Measurements from ENCODE around the gene SLC9A7.

Gene SLC9A7

DNA sequence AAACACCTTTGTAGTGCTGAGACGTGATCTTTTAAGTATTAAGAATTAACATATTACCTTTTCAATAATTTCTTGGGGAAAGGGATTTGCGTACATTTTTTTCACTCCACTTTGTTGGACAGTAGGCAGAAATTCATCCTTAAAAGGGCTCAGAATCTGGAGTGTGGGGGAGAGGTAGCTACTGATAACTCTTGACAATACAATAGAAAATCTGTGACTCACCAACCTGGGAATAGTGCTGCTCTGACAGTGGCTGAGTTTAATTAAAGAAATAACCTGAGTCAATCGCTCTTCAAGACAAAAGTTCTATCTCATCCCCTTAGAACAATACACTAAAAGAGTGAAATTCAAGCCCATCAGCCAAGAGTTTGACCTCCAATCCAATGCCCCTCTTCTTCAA lies 60.2 kb downstream of the SLC9A7 start:
- DNase-seq, result no peak

DNA sequence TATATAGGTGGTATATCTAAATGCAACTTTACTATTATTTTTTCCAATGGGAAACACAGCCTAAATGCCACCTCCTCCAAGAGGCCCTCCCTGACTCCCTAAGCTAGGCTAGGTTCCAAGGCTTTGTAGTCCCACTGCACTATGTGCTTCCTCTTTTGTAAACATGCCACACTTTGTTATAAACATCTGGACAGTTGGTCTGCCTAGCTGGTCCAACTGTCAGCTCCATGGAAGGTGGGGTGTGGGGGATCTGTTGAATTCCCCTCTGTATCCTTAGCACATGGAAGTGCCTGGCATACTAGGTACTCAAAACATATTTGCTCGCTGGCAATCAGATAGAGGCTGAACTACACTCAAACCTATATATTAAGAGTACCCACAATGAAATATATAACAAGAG lies 63.4 kb downstream of the SLC9A7 start:
- no peak for DNase-seq

DNA sequence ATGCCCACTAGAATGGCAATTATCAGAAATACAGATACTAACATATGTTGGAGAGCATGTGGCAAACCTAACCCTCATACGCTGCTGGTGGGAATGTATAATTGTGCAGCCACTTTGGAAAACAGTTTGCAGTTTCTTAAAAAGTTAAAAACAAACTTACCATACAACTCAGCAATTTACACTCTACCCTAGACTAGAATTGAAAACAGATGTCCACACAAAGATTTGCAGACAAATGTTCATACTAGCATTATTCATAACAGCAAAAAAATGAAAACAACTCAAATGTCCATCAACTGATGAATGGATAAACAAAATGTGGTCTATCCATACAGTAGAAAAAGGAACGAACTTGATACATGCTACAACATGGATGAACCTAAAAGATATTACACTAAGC lies 64.4 kb downstream of the SLC9A7 start:
- no peak for DNase-seq

DNA sequence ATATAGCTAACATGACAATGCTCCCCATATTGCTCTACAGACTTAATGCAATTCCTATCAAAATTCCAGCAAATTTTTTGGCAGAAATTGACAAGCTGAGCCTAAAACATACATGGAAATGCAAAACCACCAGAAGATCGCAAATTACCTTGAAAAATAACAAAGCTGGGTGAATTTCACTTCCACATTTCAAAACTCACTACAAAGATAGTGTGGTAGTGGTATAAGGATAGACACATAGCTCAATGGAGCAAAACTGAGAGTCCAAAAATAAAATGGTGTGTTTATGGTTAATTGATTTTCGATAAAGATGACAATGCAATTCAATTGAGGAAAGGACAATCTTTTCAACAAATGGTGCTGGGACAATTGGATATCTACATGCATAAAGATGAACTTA lies 65.8 kb downstream of the SLC9A7 start:
- no peak for DNase-seq

DNA sequence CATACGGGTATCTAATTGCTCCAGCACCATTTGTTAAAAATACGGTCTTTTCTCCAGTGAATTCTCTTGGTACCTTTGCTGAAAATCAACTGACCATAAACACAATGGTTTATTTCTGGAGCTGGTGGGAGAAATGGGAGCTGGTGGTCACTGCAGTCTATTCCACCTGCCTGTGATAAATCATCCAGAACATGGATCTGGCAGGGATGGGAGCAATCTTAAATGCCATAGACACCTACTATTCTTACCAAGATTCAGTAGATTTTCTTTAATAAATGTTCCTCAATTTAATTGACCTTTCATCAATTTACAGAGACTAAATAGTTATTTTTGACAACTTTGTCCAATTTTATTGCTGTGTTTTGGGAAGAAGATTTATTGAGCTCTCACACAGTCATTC lies 68.1 kb downstream of the SLC9A7 start:
- DNase-seq, result no peak

GRCh38 chrX:46687619-46688018 lies 71.3 kb downstream of the SLC9A7 start:
- no peak for DNase-seq

DNA sequence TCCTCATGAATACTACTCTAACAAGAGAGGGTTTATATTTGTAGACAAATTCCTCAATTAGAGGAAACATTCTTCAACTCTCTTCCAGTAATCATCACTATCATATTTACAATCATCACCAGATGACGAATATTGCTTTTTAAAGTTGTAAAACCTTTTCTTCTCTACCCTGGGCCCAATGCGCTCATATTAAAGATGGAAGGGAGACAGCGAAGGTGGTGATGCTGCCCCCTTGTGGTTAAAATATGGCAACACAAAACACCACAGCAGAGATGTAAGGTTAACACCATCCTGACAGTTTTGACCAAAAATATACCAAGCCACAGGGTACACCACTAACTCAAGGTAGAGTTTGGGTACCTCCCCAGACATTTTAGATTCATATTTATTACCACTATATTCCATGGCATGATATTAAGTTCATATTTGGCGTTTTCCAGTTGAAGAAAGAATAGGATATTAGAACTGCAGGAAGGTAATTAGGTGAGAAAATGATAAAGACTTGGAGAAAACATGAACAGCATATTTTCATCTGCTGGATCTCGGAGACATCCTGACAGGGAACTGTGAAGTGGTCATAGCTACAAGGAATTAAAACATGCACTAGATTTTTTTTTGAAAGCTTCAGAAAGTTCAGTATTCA lies 72.8 kb downstream of the SLC9A7 start:
- peak; percentile 8 for DNase-seq

GRCh38 chrX:46683048-46683447 lies 75.9 kb downstream of the SLC9A7 start:
- no peak for DNase-seq

DNA sequence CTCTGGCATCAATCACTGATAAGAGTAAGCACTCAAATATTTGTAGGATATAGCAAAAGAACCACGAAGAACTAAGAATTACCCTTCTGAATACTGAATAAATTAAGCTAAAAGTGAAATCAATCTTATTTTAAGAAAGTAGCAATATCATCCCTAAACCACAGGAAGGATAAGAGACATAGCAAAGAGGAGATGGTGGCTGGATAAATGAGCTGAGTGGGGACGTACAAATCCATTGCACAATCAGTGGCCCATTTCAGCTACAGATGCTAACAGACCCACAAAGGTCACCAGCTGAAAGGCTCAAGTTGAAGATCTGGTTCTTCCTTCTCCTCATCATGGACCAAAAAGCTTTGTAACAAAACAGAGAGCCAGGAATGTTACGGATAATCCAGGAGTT lies 77.1 kb downstream of the SLC9A7 start:
- no peak for DNase-seq

- DNase-seq, result no peak
These were observed 80.7 kb downstream of the SLC9A7 start for GRCh38 chrX:46678232-46678631.

DNA sequence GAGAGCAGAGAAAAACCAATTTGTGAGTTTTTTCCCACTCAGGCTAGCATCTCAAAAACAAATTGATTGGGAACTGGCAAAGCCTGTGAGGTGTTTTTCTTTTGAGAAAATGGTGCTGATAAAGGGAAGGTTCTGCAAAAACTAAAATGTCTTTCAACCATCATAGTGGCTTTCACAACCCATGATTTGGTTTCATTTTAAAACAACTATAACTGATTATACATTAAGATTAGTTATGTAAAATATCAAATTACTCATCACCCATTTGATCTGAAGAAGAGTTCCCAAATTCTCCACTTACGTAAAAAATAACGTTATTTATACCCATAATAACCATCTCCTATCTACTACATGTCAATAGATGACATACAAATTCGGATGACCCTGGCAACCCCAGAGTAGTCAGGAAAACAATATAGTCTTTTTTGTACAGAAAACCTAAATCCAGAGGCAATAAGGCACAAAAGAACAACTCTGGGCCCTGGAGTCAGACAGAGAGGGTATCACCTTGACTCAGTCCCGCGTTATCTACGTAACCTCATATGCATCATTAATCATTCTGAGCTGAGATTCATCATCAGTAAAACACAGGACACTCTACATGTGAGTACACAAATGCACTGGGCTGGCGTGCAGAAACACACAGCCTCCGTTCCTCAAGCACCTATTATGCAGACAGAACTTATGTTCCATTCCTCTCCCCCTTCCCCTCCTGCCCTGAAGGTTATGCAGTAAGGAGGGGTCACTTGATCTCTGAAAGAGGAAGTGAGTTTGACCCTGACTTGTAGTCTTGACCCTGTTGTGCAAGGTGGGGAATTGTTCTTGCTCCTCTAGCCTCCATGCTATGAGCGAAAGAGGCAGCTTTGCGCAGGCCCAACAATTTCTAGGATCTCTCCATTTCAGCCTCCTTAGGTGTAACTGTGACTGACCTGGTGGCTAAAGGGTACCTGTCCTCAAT lies 82.2 kb downstream of the SLC9A7 start:
- DNase-seq, result no peak

DNA sequence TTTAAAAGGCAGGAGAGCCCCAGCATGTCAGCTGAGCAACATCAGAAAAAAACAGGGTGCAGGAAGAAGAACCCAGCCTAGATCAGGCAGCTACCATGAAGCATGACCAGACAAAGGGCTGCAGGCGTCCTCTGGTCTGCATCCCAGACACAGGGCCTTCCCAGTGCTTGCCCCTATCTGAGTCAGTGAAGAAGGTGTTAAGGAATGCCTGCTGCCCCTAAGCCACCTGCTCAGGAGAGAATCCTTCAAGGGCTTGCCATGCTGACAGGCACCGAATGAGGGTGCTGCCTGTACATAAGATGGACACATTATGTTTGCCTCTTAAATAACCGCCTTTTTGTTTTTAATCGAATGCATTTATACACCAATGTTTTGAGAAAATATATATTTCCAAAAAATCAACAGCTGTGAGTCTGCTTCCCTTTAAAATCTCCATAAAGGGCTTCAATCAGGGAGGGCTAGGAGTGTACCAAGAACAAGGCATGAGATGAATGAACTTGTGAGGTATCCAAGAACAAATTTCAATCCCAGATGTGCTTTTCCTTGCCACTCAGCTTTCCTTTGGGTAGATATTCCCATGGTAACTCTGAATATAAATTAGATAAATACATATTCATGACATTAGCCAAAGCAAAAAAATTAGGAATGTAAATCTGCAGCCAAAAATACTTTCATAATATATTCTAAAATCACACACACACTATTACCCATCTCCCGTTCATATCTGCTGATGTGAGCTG lies 85.1 kb downstream of the SLC9A7 start:
- no peak for DNase-seq

GRCh38 chrX:46670316-46670715 lies 88.6 kb downstream of the SLC9A7 start:
- no peak for DNase-seq

GRCh38 chrX:46666831-46667230 lies 92.1 kb downstream of the SLC9A7 start:
- DNase-seq, result no peak

DNA sequence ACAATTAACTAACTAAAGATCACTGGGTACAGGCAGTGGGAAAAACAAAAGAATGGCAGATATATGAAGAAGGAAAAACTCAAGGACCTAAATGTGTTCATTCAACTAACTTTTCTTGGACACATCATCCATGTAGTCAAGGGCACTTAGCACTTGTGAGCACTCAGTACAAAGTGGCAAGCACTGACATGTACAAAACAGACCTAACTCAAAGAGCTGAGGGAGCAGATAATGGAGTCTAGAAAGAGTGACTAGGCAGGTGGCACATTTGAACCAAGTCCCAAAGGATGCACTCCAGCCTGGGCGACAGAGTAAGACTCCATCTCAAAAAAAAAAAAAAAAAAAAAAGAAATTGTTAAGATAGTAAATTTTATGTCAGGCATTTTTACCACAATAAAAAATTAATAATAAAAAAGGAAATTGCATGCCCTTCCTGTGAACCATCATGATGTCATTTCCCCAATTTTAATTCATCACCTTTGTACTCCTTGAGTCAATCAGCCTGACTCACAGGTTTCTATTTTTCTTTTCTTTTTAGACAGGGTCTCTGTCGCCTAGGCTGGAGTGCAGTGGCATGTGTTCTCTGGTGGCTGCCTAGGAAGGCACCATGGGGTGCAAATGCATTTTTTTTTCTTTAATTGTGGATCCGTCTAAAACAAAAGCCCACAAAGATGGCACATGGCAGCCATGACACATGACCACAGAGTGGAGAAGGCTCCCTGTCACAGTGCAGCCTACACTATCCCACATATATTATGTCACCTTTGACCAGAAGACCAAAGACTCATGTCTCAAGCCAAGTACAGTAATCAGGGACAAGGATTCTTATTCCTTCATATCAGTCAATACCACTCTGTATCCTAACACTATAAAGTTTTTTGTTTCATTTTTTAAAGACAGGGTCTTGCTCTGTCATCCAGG lies 93.4 kb downstream of the SLC9A7 start:
- no peak for DNase-seq

DNA sequence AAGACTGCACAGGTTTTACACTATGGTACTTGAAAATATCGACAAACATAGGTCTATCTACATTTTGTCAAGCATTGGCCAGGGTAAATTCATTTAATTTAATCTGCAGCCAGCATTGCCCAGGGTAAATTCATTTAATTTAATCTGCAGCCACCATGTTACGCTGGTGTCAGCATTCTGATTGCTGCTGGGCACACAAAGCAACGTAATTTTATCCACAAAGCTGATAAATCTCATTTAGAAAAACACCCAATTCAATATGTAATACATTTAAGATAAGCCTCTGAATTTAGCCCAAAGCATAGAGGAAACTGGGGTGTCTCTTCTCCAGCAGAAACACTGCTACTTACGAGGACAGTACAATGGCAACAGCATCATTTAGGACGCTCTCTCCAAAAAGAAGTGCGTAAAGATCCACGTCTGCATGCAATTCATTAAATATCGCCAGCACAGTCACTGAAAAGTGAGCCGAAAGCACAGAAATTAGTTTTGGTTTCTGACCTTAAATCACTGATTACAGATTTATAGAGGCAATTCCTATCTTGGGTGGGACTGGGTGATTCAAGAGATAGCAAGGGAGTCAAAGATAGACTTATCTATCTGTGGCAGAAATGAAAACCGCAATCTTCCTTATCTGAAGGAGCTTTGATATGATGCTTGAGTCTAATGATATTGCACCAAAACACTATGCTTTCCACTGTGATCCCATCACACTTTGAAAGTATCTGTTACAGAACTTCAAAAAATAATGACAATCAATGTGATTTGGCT lies 96.5 kb downstream of the SLC9A7 start:
- no peak for DNase-seq

DNA sequence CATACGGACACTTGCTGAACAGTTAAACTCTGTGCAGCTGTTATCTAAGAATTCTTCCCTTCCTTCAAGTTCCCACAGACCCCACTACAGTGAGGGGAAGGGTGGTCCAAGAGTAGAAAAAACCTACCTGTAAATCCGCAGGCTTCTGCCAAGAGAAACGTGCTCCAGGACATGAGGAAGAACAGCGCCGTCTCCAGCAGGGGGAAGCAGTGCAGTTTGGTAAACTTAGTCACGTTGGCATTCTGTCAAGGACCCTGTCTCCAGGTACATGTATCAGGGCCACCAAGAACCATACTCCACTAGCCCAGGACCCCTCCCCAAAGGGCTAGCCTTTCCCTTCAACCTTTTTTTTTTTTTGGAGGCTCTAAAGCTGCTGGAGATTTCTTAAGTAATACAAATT lies 105.4 kb downstream of the SLC9A7 start:
- DNase-seq, result peak; percentile 20

DNA sequence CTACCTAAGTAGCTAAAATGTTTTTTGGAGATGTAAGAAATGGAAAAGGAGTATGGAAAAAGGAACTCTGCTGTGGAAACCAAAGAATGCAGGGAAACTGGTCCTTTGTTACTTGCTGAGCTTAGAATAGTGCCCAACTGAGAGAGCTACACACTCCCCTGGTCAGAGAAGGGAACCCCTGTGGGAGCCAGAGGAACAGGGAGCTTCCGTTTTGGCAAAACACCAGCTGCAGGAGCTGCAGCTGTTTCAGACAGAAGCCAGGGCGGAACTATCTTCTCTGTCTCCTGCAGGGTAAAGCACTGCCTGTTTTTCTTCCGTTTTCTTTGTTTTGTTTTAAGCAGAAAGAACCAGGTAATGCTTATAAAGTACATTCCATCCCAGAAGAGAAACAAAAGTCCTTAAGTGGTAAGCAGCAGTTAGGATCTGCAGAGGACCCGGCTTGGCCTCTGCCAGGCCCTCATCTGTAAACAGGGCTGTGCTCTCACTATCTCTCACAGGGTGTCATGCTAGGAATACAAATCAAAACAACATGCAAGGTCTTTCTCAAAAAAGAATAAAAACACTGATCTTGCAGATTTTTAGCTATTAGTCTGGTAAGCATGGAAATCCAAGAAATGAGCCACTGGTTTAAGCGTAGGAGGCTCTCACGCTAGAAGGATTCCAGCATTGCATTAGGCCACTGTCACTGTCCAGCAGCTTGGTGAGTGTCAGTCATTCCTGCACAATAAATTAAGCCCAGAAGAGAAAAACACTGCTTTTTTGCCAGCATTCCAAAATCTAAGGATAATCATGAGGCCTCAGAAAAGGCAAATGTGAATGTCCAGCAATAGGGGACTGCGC lies 109.3 kb downstream of the SLC9A7 start:
- peak; percentile 62 for DNase-seq

DNA sequence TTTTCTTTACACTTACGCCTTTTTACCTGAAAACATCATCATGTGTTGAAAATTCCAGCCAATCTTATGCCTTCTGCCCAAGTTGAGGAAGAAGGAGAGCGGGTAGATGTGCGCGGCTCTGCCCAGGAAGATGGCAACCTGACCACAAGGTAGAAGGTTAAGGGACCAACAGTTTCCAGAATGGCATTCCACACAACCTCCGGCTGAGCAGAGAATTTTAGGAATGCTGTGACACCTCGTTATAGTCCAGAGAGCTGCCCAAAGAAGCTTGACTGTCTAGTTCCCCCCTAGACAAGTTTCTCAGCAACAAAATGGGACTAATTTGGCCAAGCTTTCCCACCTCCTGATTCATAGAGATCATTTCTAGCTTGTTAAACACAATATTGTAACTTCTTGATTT lies 110.3 kb downstream of the SLC9A7 start:
- DNase-seq, result no peak

GRCh38 chrX:46647251-46647650 lies 111.7 kb downstream of the SLC9A7 start:
- no peak for DNase-seq

DNA sequence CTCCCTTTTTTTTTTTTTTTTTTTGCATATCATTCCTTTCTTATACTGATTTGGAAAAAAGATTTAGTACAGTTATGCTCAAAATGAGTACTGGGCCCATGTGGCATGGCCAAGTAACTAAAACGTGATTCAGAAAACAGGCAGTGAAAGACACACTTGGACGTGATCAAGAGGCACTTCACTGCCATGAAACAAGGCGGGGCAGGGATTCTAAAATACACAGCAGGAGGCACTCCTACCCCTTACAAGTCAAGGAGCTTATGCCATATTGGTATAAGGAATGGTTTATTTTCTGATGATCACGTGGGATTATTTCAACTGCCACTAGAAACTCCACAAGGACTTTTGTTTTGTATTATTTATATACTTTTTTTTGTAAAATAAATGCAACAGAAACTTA lies 113.3 kb downstream of the SLC9A7 start:
- DNase-seq, result no peak
